Progenitor cell of endocrine pancreas (in vitro differentiated cells): Measurements from ENCODE around the gene ABCA5. TPM values are rescaled to one million over a fixed set of nuclear protein-coding genes. Genes with fewer than 3 reads are reported as not detected.

Experiments used
- DNase-seq: peaks from one replicate; pipeline ENCODE4 v3.0.0; 2021; ENCODE audit warnings: low spot score; ENCODE audit not compliant: unreplicated experiment
- H3K27ac Mint-ChIP-seq: 2 replicates; pipeline ENCODE4 v1.8.0; 2021; ENCODE audit warnings: mild to moderate bottlenecking, moderate library complexity, mixed read lengths
- H3K27me3 Mint-ChIP-seq: 2 replicates; pipeline ENCODE4 v1.8.0; 2021; ENCODE audit warnings: mixed read lengths
- H3K36me3 Mint-ChIP-seq: 2 replicates; pipeline ENCODE4 v1.8.0; 2022; ENCODE audit warnings: mixed read lengths; ENCODE audit not compliant: insufficient read depth
- H3K4me1 Mint-ChIP-seq: 2 replicates; pipeline ENCODE4 v1.8.0; 2021; ENCODE audit warnings: low read depth, mixed read lengths
- H3K4me3 Mint-ChIP-seq: 2 replicates; pipeline ENCODE4 v1.8.0; 2021; ENCODE audit warnings: low read depth, mild to moderate bottlenecking, moderate library complexity, mixed read lengths
- H3K9me3 Mint-ChIP-seq: 2 replicates; pipeline ENCODE4 v1.8.0; 2021; ENCODE audit warnings: low read depth, mixed read lengths
- CTCF ChIP-seq: fragments of 200-600 bp; sonication (generic); IDR thresholded peaks from one replicate; pipeline ENCODE4 v1.5.0; 2021; ENCODE audit warnings: antibody characterized with exemption, mild to moderate bottlenecking; ENCODE audit not compliant: unreplicated experiment
- total RNA-seq: library from RNA; stranded (reverse); gene quantifications from 2 replicates; pipeline ENCODE4 v1.2.1, GENCODE V29; 2021

ABCA5 gene
- total RNA-seq, 1 donor from 2014 or later = 10.9 TPM

GRCh38 chr17:69245617-69246016 is 81.3 kb downstream of the ABCA5 start:
- H3K9me3 Mint-ChIP-seq = no peaks in the 10 kb centered on the region
- no peak overlapping the region for H3K4me3 Mint-ChIP-seq
- no peak for TF ChIP-seq CTCF
- H3K27ac Mint-ChIP-seq = no peak overlapping the region
- no peaks in the 10 kb centered on the region for H3K27me3 Mint-ChIP-seq
- H3K36me3 Mint-ChIP-seq = no peaks in the 10 kb centered on the region
- no peaks in the 10 kb centered on the region for H3K4me1 Mint-ChIP-seq
- no peak for DNase-seq

GRCh38 chr17:69239611-69240600 is 87.0 kb downstream of the ABCA5 start:
- Mint-ChIP-seq H3K4me3 (no peak overlapping the region), H3K27ac (no peak overlapping the region), H3K9me3 (no peaks in the 10 kb centered on the region), H3K4me1 (peaks cover 4% of the 10 kb centered on the region), H3K27me3 (no peaks in the 10 kb centered on the region), H3K36me3 (no peaks in the 10 kb centered on the region)
- TF ChIP-seq CTCF = no peak
- no peak for DNase-seq

- Mint-ChIP-seq H3K36me3 (no peaks in the 10 kb centered on the region), H3K9me3 (peaks cover 8% of the 10 kb centered on the region), H3K4me3 (no peak overlapping the region), H3K27ac (no peak overlapping the region), H3K27me3 (no peaks in the 10 kb centered on the region), H3K4me1 (peaks cover 4% of the 10 kb centered on the region)
- TF ChIP-seq CTCF = no peak
- no peak for DNase-seq
Measured at GRCh38 chr17:69236946-69237345, 90.0 kb downstream of the ABCA5 start.

GRCh38 chr17:69236464-69236863 is 90.5 kb downstream of the ABCA5 start:
- no peak for DNase-seq
- no peak for TF ChIP-seq CTCF
- no peaks in the 10 kb centered on the region for H3K36me3 Mint-ChIP-seq
- no peak overlapping the region for H3K27ac Mint-ChIP-seq
- H3K9me3 Mint-ChIP-seq = peaks cover 10% of the 10 kb centered on the region
- no peaks in the 10 kb centered on the region for H3K27me3 Mint-ChIP-seq
- no peak overlapping the region for H3K4me3 Mint-ChIP-seq
- H3K4me1 Mint-ChIP-seq = peaks cover 4% of the 10 kb centered on the region

GRCh38 chr17:69235338-69236058 is 91.4 kb downstream of the ABCA5 start:
- peak; percentile 82 for DNase-seq
- Mint-ChIP-seq H3K27ac (no peak overlapping the region), H3K27me3 (no peaks in the 10 kb centered on the region), H3K9me3 (peaks cover 17% of the 10 kb centered on the region), H3K4me3 (no peak overlapping the region), H3K36me3 (no peaks in the 10 kb centered on the region), H3K4me1 (peaks cover 4% of the 10 kb centered on the region)
- peak; percentile 87 for TF ChIP-seq CTCF
